Measurements from ENCODE around the gene MICU2. TPM values are rescaled to one million over a fixed set of nuclear protein-coding genes. Genes with fewer than 3 reads are reported as not detected.
"Not testable (repeated sequence)": the region's sequence is repeated elsewhere in the genome, so short reads cannot be mapped to it uniquely, and the experiment has no call there.

The MICU2 gene
- total RNA-seq, 1 experiment from 2014 or later: 16.3 TPM

DNA sequence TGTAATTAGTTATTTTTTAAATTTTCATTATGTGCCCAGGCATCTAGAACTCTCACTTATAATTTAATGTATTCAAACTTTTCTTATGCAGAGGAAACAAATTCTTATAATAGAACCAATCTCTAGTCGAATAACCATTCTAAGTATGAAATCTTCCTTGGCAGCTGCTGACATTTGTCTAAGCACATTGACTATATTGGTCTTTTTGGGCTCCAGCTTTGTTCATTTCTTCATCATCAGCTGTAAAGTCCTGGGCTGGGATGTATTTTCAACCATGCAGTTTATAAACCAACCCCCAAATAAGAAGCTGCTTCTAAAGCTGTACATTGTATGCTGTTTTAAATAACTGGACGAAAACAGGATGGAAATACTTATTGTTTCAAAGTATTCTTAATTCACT, 2.3 kb upstream of the MICU2 start:
- Mint-ChIP-seq H3K36me3 (ENCODE audit: insufficient read depth, unreplicated experiment) (peaks cover 18% of the 10 kb centered on the region), H3K4me1 (ENCODE audit: low read depth, unreplicated experiment) (no peaks in the 10 kb centered on the region), H3K9me3 (ENCODE audit: low read depth, unreplicated experiment) (peaks cover 2% of the 10 kb centered on the region), H3K4me3 (ENCODE audit: low read depth, unreplicated experiment) (no peak overlapping the region), H3K27me3 (ENCODE audit: unreplicated experiment) (peaks cover 28% of the 10 kb centered on the region), H3K27ac (ENCODE audit: unreplicated experiment) (no peak overlapping the region)
- CTCF ChIA-PET: interaction anchor here (0.6 kb wide), 1 partner anchor 20 kb away, joined by 3 read pairs; no protein-coding TSS in a partner anchor
- TF ChIP-seq, protein P1, sequence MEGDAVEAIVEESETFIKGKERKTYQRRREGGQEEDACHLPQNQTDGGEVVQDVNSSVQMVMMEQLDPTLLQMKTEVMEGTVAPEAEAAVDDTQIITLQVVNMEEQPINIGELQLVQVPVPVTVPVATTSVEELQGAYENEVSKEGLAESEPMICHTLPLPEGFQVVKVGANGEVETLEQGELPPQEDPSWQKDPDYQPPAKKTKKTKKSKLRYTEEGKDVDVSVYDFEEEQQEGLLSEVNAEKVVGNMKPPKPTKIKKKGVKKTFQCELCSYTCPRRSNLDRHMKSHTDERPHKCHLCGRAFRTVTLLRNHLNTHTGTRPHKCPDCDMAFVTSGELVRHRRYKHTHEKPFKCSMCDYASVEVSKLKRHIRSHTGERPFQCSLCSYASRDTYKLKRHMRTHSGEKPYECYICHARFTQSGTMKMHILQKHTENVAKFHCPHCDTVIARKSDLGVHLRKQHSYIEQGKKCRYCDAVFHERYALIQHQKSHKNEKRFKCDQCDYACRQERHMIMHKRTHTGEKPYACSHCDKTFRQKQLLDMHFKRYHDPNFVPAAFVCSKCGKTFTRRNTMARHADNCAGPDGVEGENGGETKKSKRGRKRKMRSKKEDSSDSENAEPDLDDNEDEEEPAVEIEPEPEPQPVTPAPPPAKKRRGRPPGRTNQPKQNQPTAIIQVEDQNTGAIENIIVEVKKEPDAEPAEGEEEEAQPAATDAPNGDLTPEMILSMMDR (IDR thresholded peaks at IDR 0.05; ENCODE audit: unreplicated experiment): no peak
- no TSS peak for BruUV-seq (replicated peaks)
- intact Hi-C loops (cut with micrococcal nuclease; ENCODE audit: unreplicated experiment): no loop called here
- DNase-seq: no peak

- peaks cover 7% of the 10 kb centered on the region for H3K36me3 Mint-ChIP-seq (ENCODE audit: insufficient read depth, unreplicated experiment)
- DNase-seq: no peak
- H3K4me1 Mint-ChIP-seq (ENCODE audit: low read depth, unreplicated experiment): no peaks in the 10 kb centered on the region
- CTCF ChIA-PET: no interaction called here
- H3K9me3 Mint-ChIP-seq (ENCODE audit: low read depth, unreplicated experiment): no peaks in the 10 kb centered on the region
- no peak overlapping the region for H3K4me3 Mint-ChIP-seq (ENCODE audit: low read depth, unreplicated experiment)
- TF ChIP-seq, protein P1 (IDR thresholded peaks at IDR 0.05; ENCODE audit: unreplicated experiment): no peak
- BruUV-seq (replicated peaks): no TSS peak
- intact Hi-C loops (cut with micrococcal nuclease; ENCODE audit: unreplicated experiment): no loop called here
- H3K27me3 Mint-ChIP-seq (ENCODE audit: unreplicated experiment): no peaks in the 10 kb centered on the region
- H3K27ac Mint-ChIP-seq (ENCODE audit: unreplicated experiment): no peak overlapping the region
Measured at GRCh38 chr13:21596722-21597121, 7.2 kb downstream of the MICU2 start.

GRCh38 chr13:21595546-21595822, 8.5 kb downstream of the MICU2 start:
- no peak overlapping the region for H3K27ac Mint-ChIP-seq (ENCODE audit: unreplicated experiment)
- H3K4me3 Mint-ChIP-seq (ENCODE audit: low read depth, unreplicated experiment): no peak overlapping the region
- DNase-seq: no peak
- BruUV-seq (replicated peaks): no TSS peak
- intact Hi-C loops (cut with micrococcal nuclease; ENCODE audit: unreplicated experiment): no loop called here
- CTCF ChIA-PET: no interaction called here
- peaks cover 5% of the 10 kb centered on the region for H3K36me3 Mint-ChIP-seq (ENCODE audit: insufficient read depth, unreplicated experiment)
- TF ChIP-seq, protein P1 (IDR thresholded peaks at IDR 0.05; ENCODE audit: unreplicated experiment): no peak
- H3K4me1 Mint-ChIP-seq (ENCODE audit: low read depth, unreplicated experiment): peaks cover 9% of the 10 kb centered on the region
- no peaks in the 10 kb centered on the region for H3K27me3 Mint-ChIP-seq (ENCODE audit: unreplicated experiment)
- H3K9me3 Mint-ChIP-seq (ENCODE audit: low read depth, unreplicated experiment): no peaks in the 10 kb centered on the region

- H3K27ac Mint-ChIP-seq (ENCODE audit: unreplicated experiment): no peak overlapping the region
- H3K36me3 Mint-ChIP-seq (ENCODE audit: insufficient read depth, unreplicated experiment): no peaks in the 10 kb centered on the region
Measured at GRCh38 chr13:21594715-21595545, 9.0 kb downstream of the MICU2 start.

DNA sequence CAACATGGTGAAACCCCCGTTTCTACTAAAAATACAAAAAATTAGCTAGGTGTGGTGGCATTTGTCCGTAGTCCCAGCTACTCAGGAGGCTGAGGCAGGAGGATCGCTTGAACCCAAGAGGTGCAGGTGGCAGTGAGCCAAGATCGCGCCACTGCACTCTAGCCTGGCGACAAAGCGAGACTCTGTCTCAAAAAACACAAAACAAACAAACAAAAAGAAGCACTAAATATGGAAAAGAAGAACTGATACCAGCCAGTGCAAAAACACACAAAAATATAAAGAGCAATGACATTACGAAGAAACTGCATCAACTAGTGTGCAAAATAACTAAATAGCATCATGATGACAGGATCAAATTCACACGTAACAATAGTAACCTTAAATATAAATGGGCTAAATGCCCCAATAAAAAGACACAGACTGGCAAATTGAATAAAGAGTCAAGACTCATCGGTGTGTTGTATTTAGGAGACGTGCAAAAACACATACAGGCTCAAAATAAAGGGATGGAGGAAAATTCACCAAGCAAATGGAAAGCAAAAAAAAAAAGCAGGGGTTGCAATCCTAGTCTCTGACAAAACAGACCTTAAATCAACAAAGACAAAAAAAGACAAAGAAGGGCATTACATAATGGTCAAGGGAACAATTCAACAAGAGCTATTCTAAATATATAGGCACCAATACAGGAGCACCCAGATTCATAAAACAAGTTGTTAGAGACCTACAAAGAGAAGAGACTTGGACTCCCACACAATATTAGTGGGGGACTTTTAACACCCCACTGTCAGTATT, 13.1 kb downstream of the MICU2 start:
- BruUV-seq (replicated peaks); H3K27me3 Mint-ChIP-seq (ENCODE audit: unreplicated experiment); H3K27ac Mint-ChIP-seq (ENCODE audit: unreplicated experiment); intact Hi-C loops (cut with micrococcal nuclease; ENCODE audit: unreplicated experiment); H3K9me3 Mint-ChIP-seq (ENCODE audit: low read depth, unreplicated experiment); CTCF ChIA-PET; DNase-seq; H3K36me3 Mint-ChIP-seq (ENCODE audit: insufficient read depth, unreplicated experiment); H3K4me3 Mint-ChIP-seq (ENCODE audit: low read depth, unreplicated experiment): not testable (repeated sequence)
- peaks cover 31% of the 10 kb centered on the region for H3K4me1 Mint-ChIP-seq (ENCODE audit: low read depth, unreplicated experiment)

More at GRCh38 chr13:21594715-21595545, 9.0 kb downstream of the MICU2 start:
- no TSS peak for BruUV-seq (replicated peaks)
- TF ChIP-seq, protein P1 (IDR thresholded peaks at IDR 0.05; ENCODE audit: unreplicated experiment): no peak
- no peak for DNase-seq
- no peak overlapping the region for H3K4me3 Mint-ChIP-seq (ENCODE audit: low read depth, unreplicated experiment)
- no peaks in the 10 kb centered on the region for H3K27me3 Mint-ChIP-seq (ENCODE audit: unreplicated experiment)
- H3K9me3 Mint-ChIP-seq (ENCODE audit: low read depth, unreplicated experiment): no peaks in the 10 kb centered on the region
- H3K4me1 Mint-ChIP-seq (ENCODE audit: low read depth, unreplicated experiment): peaks cover 10% of the 10 kb centered on the region
- intact Hi-C loops (cut with micrococcal nuclease; ENCODE audit: unreplicated experiment): no loop called here
- CTCF ChIA-PET: no interaction called here
